ENCODE results near the gene CSRP1. TPM values are rescaled to one million over a fixed set of nuclear protein-coding genes. Genes with fewer than 3 reads are reported as not detected.
A peak's percentile ranks its signal among the peaks of the same experiment; 100 is the strongest.

Gene CSRP1
- total and polyA plus RNA-seq, 9 of the 15 experiments (the other 6 are each of a cell fraction or from before 2014, with no cell fraction given) = 6.8 to 39.4 (median 23.7) TPM

DNA sequence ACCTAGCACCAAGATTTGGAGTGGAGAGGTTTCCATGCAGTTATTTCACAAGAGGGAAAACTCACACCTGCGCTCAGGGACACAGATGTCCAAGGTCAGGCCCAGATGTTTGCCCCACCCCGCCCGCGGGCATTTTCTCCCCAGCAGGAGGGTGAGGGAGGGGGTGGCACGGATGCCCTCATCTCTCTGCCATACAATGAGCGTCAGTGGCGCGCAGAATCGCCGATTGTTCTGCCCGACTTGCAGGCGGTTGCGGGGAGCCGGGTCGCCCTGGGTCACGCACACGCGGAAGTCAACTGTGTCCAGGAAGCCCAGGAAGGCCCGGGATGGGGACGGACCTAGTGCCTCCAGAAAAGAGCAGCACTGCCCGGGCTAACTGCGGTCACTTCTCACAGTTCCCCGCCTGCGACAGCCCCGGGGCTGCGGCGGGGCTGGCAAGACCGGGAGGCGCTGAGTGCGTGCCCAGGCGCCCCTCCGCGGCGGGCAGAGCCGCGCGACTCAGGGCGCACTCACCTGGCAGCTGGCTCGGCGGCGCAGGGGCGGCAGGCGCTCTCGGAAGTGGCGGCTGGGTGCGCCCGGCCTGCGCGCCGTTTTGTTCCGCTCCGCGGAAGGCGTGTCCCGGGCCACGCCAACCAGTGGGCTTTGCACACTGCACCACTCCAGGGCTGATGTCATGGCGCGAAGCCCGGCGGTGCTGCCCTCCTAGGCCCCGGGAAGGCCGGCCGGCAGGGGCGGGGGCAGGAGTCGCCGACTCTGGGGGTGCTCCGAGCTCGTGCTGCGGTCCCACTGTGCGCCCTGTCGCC, at the start of gene CSRP1 (continued):
- TF ChIP-seq, protein P1, sequence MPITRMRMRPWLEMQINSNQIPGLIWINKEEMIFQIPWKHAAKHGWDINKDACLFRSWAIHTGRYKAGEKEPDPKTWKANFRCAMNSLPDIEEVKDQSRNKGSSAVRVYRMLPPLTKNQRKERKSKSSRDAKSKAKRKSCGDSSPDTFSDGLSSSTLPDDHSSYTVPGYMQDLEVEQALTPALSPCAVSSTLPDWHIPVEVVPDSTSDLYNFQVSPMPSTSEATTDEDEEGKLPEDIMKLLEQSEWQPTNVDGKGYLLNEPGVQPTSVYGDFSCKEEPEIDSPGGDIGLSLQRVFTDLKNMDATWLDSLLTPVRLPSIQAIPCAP (CRISPR knock-in tag; IDR thresholded peaks at IDR 0.05; ENCODE audit: borderline replicate concordance) = no peak
- TF ChIP-seq, protein P2, sequence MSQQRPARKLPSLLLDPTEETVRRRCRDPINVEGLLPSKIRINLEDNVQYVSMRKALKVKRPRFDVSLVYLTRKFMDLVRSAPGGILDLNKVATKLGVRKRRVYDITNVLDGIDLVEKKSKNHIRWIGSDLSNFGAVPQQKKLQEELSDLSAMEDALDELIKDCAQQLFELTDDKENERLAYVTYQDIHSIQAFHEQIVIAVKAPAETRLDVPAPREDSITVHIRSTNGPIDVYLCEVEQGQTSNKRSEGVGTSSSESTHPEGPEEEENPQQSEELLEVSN (IDR thresholded peaks at IDR 0.05; ENCODE audit: borderline replicate concordance in 1 of 2, extremely low read depth in 1 of 2, insufficient read depth in 1 of 2, insufficient read length in 1 of 2, low read depth in 1 of 2, low read length in 1 of 2, poor library complexity in 1 of 2, severe bottlenecking in 1 of 2) = peak; percentile 53 to 83
- no peak for TF ChIP-seq RBM39 (optimal IDR thresholded peaks at IDR 0.05; ENCODE audit: low read depth, low read length)
- TF ChIP-seq ZNF3 (CRISPR knock-in tag; IDR thresholded peaks at IDR 0.05) = no peak
- TF ChIP-seq ZC3H4 (CRISPR knock-in tag; IDR thresholded peaks at IDR 0.05; ENCODE audit: borderline replicate concordance) = 0 out of 2 replicates have a peak, but pooled peaks have one; percentile 28
- peak; percentile 59 for TF ChIP-seq MYC (IDR thresholded peaks at IDR 0.05; ENCODE audit: low read depth, low read length)
- no peak for TF ChIP-seq MYC (CRISPR knock-in tag; IDR thresholded peaks at IDR 0.05; ENCODE audit: borderline replicate concordance, low read depth)
- TF ChIP-seq, protein P3, sequence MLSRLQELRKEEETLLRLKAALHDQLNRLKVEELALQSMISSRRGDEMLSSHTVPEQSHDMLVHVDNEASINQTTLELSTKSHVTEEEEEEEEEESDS (CRISPR knock-in tag; IDR thresholded peaks at IDR 0.05) = no peak
- TF ChIP-seq LCOR (CRISPR knock-in tag; IDR thresholded peaks at IDR 0.05) = peak; percentile 74; the same call in 1 of the 2 replicates
- peak; percentile 66 for TF ChIP-seq ELF1 (tag; IDR thresholded peaks at IDR 0.05)
- TF ChIP-seq, protein P4, sequence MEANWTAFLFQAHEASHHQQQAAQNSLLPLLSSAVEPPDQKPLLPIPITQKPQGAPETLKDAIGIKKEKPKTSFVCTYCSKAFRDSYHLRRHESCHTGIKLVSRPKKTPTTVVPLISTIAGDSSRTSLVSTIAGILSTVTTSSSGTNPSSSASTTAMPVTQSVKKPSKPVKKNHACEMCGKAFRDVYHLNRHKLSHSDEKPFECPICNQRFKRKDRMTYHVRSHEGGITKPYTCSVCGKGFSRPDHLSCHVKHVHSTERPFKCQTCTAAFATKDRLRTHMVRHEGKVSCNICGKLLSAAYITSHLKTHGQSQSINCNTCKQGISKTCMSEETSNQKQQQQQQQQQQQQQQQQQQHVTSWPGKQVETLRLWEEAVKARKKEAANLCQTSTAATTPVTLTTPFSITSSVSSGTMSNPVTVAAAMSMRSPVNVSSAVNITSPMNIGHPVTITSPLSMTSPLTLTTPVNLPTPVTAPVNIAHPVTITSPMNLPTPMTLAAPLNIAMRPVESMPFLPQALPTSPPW (CRISPR knock-in tag; IDR thresholded peaks at IDR 0.05) = peak; percentile 37
- TF ChIP-seq, protein P5, sequence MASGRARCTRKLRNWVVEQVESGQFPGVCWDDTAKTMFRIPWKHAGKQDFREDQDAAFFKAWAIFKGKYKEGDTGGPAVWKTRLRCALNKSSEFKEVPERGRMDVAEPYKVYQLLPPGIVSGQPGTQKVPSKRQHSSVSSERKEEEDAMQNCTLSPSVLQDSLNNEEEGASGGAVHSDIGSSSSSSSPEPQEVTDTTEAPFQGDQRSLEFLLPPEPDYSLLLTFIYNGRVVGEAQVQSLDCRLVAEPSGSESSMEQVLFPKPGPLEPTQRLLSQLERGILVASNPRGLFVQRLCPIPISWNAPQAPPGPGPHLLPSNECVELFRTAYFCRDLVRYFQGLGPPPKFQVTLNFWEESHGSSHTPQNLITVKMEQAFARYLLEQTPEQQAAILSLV (tag; IDR thresholded peaks at IDR 0.05) = no peak
- no peak for TF ChIP-seq C11orf30 (IDR thresholded peaks at IDR 0.05; ENCODE audit: low read depth)
- TF ChIP-seq ZBTB1 (CRISPR knock-in tag; IDR thresholded peaks at IDR 0.05; ENCODE audit: borderline replicate concordance, low read depth) = peak; percentile 66; the same call in 1 of the 2 replicates
- TF ChIP-seq, protein P6, sequence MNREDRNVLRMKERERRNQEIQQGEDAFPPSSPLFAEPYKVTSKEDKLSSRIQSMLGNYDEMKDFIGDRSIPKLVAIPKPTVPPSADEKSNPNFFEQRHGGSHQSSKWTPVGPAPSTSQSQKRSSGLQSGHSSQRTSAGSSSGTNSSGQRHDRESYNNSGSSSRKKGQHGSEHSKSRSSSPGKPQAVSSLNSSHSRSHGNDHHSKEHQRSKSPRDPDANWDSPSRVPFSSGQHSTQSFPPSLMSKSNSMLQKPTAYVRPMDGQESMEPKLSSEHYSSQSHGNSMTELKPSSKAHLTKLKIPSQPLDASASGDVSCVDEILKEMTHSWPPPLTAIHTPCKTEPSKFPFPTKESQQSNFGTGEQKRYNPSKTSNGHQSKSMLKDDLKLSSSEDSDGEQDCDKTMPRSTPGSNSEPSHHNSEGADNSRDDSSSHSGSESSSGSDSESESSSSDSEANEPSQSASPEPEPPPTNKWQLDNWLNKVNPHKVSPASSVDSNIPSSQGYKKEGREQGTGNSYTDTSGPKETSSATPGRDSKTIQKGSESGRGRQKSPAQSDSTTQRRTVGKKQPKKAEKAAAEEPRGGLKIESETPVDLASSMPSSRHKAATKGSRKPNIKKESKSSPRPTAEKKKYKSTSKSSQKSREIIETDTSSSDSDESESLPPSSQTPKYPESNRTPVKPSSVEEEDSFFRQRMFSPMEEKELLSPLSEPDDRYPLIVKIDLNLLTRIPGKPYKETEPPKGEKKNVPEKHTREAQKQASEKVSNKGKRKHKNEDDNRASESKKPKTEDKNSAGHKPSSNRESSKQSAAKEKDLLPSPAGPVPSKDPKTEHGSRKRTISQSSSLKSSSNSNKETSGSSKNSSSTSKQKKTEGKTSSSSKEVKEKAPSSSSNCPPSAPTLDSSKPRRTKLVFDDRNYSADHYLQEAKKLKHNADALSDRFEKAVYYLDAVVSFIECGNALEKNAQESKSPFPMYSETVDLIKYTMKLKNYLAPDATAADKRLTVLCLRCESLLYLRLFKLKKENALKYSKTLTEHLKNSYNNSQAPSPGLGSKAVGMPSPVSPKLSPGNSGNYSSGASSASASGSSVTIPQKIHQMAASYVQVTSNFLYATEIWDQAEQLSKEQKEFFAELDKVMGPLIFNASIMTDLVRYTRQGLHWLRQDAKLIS (CRISPR knock-in tag; IDR thresholded peaks at IDR 0.05) = peak; percentile 41; the same call in 1 of the 2 replicates
